GM12874 (cell line): ENCODE results near the gene MRGPRF.

Source experiments
- TF ChIP-seq, protein P1 (sequence below): IDR thresholded peaks from 2 replicates; pipeline ENCODE4 v1.5.1; 2011; ENCODE audit warnings: low read depth, mild to moderate bottlenecking, control low read depth, low read length, moderate library complexity; ENCODE audit not compliant: insufficient read depth

The MRGPRF gene

DNA sequence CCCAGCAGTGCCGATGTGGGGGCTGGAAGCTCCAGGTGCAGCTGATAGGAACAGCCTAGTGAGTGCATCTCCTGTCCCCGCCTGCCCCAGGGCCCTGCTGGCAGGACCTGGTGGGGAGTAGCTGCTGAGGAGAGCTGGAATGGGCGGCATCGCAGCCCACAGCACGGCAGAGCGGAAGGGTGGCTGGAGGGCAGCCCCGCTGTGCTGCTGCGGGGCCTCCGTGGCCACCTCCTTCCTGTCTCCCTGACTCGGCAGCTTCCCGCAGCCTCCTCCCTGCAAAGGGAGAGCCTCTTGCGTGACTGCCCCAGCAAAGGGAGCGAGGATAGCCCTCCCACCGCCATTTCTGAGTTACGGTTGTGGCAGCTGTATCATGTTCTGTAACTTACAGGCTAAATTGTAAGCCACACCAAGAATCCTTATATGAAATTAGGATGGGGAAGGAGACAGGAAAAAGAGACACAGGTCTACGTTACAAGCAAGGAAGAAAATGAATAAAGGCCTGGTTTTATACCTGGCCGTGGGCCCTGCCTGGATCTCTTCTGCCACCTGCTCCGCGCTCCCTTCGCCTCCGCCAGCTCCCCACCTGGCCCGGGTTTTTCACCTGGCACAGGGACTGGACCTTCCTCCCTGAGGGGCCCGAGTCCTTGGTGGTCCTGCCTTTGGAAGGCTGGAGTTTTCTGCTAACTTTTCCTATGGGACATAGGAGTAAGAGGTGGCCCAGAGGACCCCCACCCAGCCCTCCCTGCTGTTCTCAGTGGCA is 45.6 kb upstream of the MRGPRF start:
- TF ChIP-seq, protein P1, sequence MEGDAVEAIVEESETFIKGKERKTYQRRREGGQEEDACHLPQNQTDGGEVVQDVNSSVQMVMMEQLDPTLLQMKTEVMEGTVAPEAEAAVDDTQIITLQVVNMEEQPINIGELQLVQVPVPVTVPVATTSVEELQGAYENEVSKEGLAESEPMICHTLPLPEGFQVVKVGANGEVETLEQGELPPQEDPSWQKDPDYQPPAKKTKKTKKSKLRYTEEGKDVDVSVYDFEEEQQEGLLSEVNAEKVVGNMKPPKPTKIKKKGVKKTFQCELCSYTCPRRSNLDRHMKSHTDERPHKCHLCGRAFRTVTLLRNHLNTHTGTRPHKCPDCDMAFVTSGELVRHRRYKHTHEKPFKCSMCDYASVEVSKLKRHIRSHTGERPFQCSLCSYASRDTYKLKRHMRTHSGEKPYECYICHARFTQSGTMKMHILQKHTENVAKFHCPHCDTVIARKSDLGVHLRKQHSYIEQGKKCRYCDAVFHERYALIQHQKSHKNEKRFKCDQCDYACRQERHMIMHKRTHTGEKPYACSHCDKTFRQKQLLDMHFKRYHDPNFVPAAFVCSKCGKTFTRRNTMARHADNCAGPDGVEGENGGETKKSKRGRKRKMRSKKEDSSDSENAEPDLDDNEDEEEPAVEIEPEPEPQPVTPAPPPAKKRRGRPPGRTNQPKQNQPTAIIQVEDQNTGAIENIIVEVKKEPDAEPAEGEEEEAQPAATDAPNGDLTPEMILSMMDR, result no peak

DNA sequence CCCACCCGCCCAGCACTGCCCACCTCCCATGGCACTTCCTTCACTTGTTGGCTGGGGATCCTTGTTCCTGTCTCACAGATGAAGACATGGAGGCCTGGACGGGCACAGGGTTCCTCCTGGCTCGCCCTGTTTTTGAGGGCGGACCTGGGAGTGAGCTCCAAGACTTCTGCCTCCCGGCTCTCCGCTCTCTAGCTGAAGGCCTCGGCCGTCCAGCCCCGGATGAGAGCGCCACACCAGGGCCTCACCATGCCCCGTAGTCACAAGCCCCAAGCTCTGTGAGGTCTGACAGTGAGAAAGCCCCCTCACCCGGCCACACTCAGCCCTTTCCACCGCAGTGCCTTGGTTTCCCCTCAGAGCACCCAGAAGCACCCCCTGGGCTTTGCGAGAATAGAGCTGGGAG is 44.8 kb upstream of the MRGPRF start:
- TF ChIP-seq, protein P1, result no peak

- TF ChIP-seq, protein P1, result no peak
Observed at GRCh38 chr11:69057236-69057635, 44.2 kb upstream of the MRGPRF start.

- TF ChIP-seq, protein P1, result no peak
Observed at GRCh38 chr11:69055598-69056516, 42.8 kb upstream of the MRGPRF start.

GRCh38 chr11:69055212-69055586 is 42.2 kb upstream of the MRGPRF start:
- TF ChIP-seq, protein P1, result no peak

DNA sequence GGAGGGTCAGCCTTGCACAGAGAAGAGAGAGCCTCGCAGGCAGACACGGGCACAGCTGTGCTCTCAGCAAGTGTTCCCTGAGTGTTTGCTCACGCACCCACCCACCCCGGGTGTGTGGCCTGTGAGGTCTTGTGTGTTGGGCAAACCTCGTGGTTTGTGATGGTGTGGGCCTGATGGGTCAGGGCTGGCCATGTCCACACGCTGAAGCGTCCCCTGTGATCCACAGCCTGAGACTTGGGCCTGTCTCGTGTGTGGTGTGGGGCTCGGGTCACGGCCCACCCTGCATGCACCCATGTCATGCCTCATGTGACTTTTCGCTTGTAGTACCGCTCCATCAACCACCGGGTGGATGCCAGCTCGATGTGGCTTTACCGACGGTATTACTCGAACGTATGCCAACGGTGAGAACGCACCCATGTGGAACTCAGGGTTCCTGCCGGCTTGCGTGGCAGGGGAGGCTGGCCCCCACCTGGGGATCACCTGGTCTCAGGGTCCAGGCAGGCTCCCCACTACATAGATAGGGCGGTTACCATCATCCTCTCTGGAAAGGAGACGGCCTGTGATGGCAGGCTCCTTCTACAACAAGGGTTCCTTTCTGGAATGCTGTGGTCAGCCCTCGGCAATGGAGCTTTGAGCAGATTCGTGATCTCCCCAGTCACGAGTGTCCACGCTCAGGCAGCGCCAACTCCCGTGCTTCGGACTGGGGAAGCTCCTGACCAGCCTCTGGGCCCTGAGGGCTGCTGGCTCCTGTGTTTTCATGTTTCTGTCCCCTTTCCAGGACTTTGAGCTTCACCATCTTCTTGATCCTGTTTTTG is 41.6 kb upstream of the MRGPRF start:
- TF ChIP-seq, protein P1, result no peak
